Brain microvascular endothelial cell (primary cell): ENCODE measurements around the gene RASAL3.

Experiments used
- DNase-seq: peaks from one replicate; pipeline ENCODE4 v3.0.0-alpha.2; 2020
- H3K27ac ChIP-seq: fragments of 250-450 bp; sonication (Bioruptor Pico); 2 replicates; pipeline ENCODE4 v1.5.1; 2020; ENCODE audit warnings: mild to moderate bottlenecking, moderate library complexity
- H3K27me3 ChIP-seq: fragments of 250-450 bp; sonication (Bioruptor Pico); replicated peaks from 2 replicates; pipeline ENCODE4 v1.5.1; 2020; ENCODE audit warnings: mild to moderate bottlenecking
- H3K36me3 ChIP-seq: fragments of 250-450 bp; sonication (Bioruptor Pico); replicated peaks from 2 replicates; pipeline ENCODE4 v1.5.1; 2020; ENCODE audit warnings: mild to moderate bottlenecking
- H3K4me3 ChIP-seq: 2 replicates; pipeline ENCODE4 v1.5.1; 2011; ENCODE audit warnings: low read depth, mild to moderate bottlenecking, control low read depth, low read length, moderate library complexity
- CTCF ChIP-seq: IDR thresholded peaks from 2 replicates; pipeline ENCODE4 v1.5.1; 2011; ENCODE audit warnings: low read depth, mild to moderate bottlenecking, moderate library complexity, low read length, control low read depth, inconsistent platforms; ENCODE audit errors: missing control alignments
- in situ Hi-C: cut with HindIII; loops from 2 replicates; pipeline ENCODE4 v1.10.0; 2017; ENCODE audit warnings: low sequenced_read_pairs, low pct_ligation_motif_present

RASAL3 gene

GRCh38 chr19:15422296-15423075, 41.9 kb downstream of the RASAL3 start:
- DNase-seq = no peak
- in situ Hi-C loops = no loop called here
- no peak for TF ChIP-seq CTCF
- H3K36me3 ChIP-seq = peaks cover 42% of the 10 kb centered on the region
- no peak overlapping the region for H3K27ac ChIP-seq
- H3K4me3 ChIP-seq = no peak overlapping the region
- no peaks in the 10 kb centered on the region for H3K27me3 ChIP-seq

GRCh38 chr19:15421721-15422260, 42.6 kb downstream of the RASAL3 start:
- DNase-seq = no peak
- H3K36me3 ChIP-seq = peaks cover 36% of the 10 kb centered on the region
- no peak for TF ChIP-seq CTCF
- no peak overlapping the region for H3K27ac ChIP-seq
- no peak overlapping the region for H3K4me3 ChIP-seq
- H3K27me3 ChIP-seq = no peaks in the 10 kb centered on the region
- in situ Hi-C loops = no loop called here

- H3K36me3 ChIP-seq = peaks cover 31% of the 10 kb centered on the region
- no peak for DNase-seq
These were observed 43.1 kb downstream of the RASAL3 start for GRCh38 chr19:15421136-15421695.

GRCh38 chr19:15419413-15420025, 44.8 kb downstream of the RASAL3 start:
- no peak for TF ChIP-seq CTCF
- H3K27ac ChIP-seq = no peak overlapping the region
- H3K36me3 ChIP-seq = peaks cover 23% of the 10 kb centered on the region
- no peak for DNase-seq
- in situ Hi-C loops = no loop called here
- H3K4me3 ChIP-seq = peak overlapping the region; percentile 51
- H3K27me3 ChIP-seq = no peaks in the 10 kb centered on the region

More at GRCh38 chr19:15421136-15421695, 43.1 kb downstream of the RASAL3 start:
- Histone ChIP-seq H3K27ac (no peak overlapping the region), H3K27me3 (no peaks in the 10 kb centered on the region), H3K4me3 (no peak overlapping the region)
- TF ChIP-seq CTCF = no peak
- in situ Hi-C loops = no loop called here

- TF ChIP-seq CTCF = peak; percentile 91
- Histone ChIP-seq H3K27ac (peak within 1 kb of the TSS; percentile 86), H3K36me3 (peaks cover 16% of the 10 kb centered on the region), H3K27me3 (no peaks in the 10 kb centered on the region), H3K4me3 (peak within 1 kb of the TSS; percentile 97)
- in situ Hi-C loops = no loop called here
- DNase-seq = peak; percentile 100
These were observed 45.5 kb downstream of the RASAL3 start, which contains the start of gene AKAP8L for GRCh38 chr19:15418579-15419412. TSS of gene AKAP8L (minus strand) at chr19:15418988. CDS start at chr19:15418923, 65 bp downstream.
